Gastrocnemius medialis (tissue), 4 donors: Measurements from ENCODE around the gene ACVR1. TPM values are rescaled to one million over a fixed set of nuclear protein-coding genes. Genes with fewer than 3 reads are reported as not detected.
A peak's percentile ranks its signal among the peaks of the same experiment; 100 is the strongest.

Experiments used
- ATAC-seq, 2 donors: fragments of 150-250 bp; one replicate each; pipeline ENCODE4 v1.9.1; 2016
- DNase-seq, 2 donors: peaks; one replicate each; pipeline ENCODE4 v3.0.0-alpha.2; 2019
- H3K27ac ChIP-seq, 4 donors: fragments of 200-600 bp; sonication (generic); 1 replicate in 1 of 4; 2 replicates in 3 of 4; pipeline ENCODE4 v1.5.1; 2016 to 2018; ENCODE audit warnings: mild to moderate bottlenecking in 2 of 4, moderate library complexity in 1 of 4
- H3K27me3 ChIP-seq, 3 donors: fragments of 200-600 bp; sonication (generic) in 2 of 3; 1 replicate in 1 of 3; 2 replicates in 2 of 3; pipeline versions ENCODE4 v1.5.1 to v1.6.0; 2016 to 2019; ENCODE audit warnings: mild to moderate bottlenecking in 1 of 3, moderate library complexity in 1 of 3
- H3K36me3 ChIP-seq, 2 donors: fragments of 200-600 bp; sonication (generic) in 1 of 2; one replicate each; pipeline ENCODE4 v1.5.1; 2017 to 2018
- H3K4me1 ChIP-seq, 2 donors: fragments of 200-600 bp; sonication (generic) in 1 of 2; one replicate each; pipeline ENCODE4 v1.5.1; 2016 to 2017; ENCODE audit warnings: mild to moderate bottlenecking in 2 of 2
- H3K4me3 ChIP-seq, 4 donors: fragments of 200-600 bp; sonication (generic) in 3 of 4; 1 replicate in 1 of 4; 2 replicates in 3 of 4; pipeline ENCODE4 v1.5.1; 2016 to 2019; ENCODE audit warnings: mild to moderate bottlenecking in 2 of 4
- H3K9me3 ChIP-seq, 3 donors: fragments of 200-600 bp; sonication (generic) in 2 of 3; 1 replicate in 1 of 3; 2 replicates in 2 of 3; pipeline ENCODE4 v1.5.1; 2016 to 2019
- CTCF ChIP-seq, 5 experiments: fragments of 450-650 bp in 3 of 5; fragments of 200-600 bp in 2 of 5; sonication (generic) in 2 of 5; IDR thresholded peaks in 4 of 5; conservative IDR thresholded peaks in 1 of 5; 1 replicate in 4 of 5; 2 replicates in 1 of 5; pipeline ENCODE4 v1.5.1; 2016 to 2019; ENCODE audit warnings: antibody characterized with exemption in 5 of 5, mild to moderate bottlenecking in 3 of 5, moderate library complexity in 3 of 5
- POLR2A ChIP-seq, 2 donors: fragments of 450-650 bp; IDR thresholded peaks; one replicate each; pipeline ENCODE4 v1.6.1; 2017; ENCODE audit warnings: antibody characterized with exemption in 2 of 2, mild to moderate bottlenecking in 2 of 2, moderate library complexity in 2 of 2
- in situ Hi-C, 4 donors: fragments of 200-750 bp; cut with MboI; loops; one replicate each; pipeline versions ENCODE4 v1.15.0 to v1.8.0; 2017; ENCODE audit warnings: low sequenced_read_pairs in 4 of 4
- intact Hi-C: fragments of 100-400 bp; cut with DNase I; formaldehyde crosslinking; loops from one replicate; pipeline ENCODE4 v1.15.1; 2023; ENCODE audit warnings: low total_unique reads
- total RNA-seq, 4 donors: library from RNA; depleted of rRNA; stranded (reverse); fragments of >200 nt; gene quantifications; one replicate each; pipeline versions ENCODE4 v1.1.0 to v1.2.3, GENCODE V29; 2016

The ACVR1 gene
- total RNA-seq, 4 donors from 2014 or later, result 10.8 to 18.4 (median 12.2) TPM

- Histone ChIP-seq H3K4me3 (peak overlapping the region; percentile 3 to 22 (median 10)), H3K4me1 (peaks cover 90 to 91% of the 10 kb centered on the region in 2 donors), H3K9me3 (no peaks in the 10 kb centered on the region), H3K27me3 (no peaks in the 10 kb centered on the region), H3K27ac (peak overlapping the region; percentile 69 to 94 (median 79)), H3K36me3 (peaks cover 0 to 3% of the 10 kb centered on the region in 2 donors)
- in situ Hi-C loops (loop anchor here (5.0 to 10.0 kb wide), 3 partner anchors 88 to 93 kb away; partner anchors contain the start of gene ACVR1 (in 3 of the 4)), intact Hi-C loops (no loop called here)
- DNase-seq, result peak; percentile 32 to 45
- peak; percentile 31 to 42 for ATAC-seq
- TF ChIP-seq CTCF (IDR thresholded peaks at IDR 0.05 in 4 of 5, conservative IDR thresholded peaks at IDR 0.05 in 1 of 5) (no peak), POLR2A (IDR thresholded peaks at IDR 0.05) (no peak)
Observed at GRCh38 chr2:157784169-157784822, 91.8 kb downstream of the ACVR1 start.

GRCh38 chr2:157783245-157783644, 92.9 kb downstream of the ACVR1 start:
- Histone ChIP-seq H3K27ac (peak overlapping the region; percentile 74 to 94 (median 82)), H3K4me1 (peaks cover 80% of the 10 kb centered on the region in 2 donors), H3K4me3 (no peak overlapping the region), H3K9me3 (no peaks in the 10 kb centered on the region), H3K36me3 (peaks cover 0 to 6% of the 10 kb centered on the region in 2 donors), H3K27me3 (no peaks in the 10 kb centered on the region)
- DNase-seq, result no peak
- TF ChIP-seq POLR2A (IDR thresholded peaks at IDR 0.05) (no peak), CTCF (IDR thresholded peaks at IDR 0.05 in 4 of 5, conservative IDR thresholded peaks at IDR 0.05 in 1 of 5) (no peak)
- intact Hi-C loops, result no loop called here
- in situ Hi-C loops, result loop anchor here (5.0 to 10.0 kb wide), 3 partner anchors 89 to 94 kb away; partner anchors contain the start of gene ACVR1 (in 3 of the 4)
- ATAC-seq, result no peak

- intact Hi-C loops, result loop anchor here (1.0 kb wide), 1 partner anchor 94 kb away; the partner anchor contains the start of gene ACVR1
- no peak overlapping the region for H3K4me3 ChIP-seq
- peaks cover 70 to 71% of the 10 kb centered on the region in 2 donors for H3K4me1 ChIP-seq
- ATAC-seq, result peak; percentile 76 to 88
- peaks cover 0 to 13% of the 10 kb centered on the region in 2 donors for H3K36me3 ChIP-seq
- peak overlapping the region; percentile 74 to 94 (median 82) for H3K27ac ChIP-seq
- DNase-seq, result peak; percentile 44 to 73
- H3K9me3 ChIP-seq, result no peaks in the 10 kb centered on the region
- no peak for TF ChIP-seq POLR2A (IDR thresholded peaks at IDR 0.05)
- peak; percentile 40 to 57 (median 50) for TF ChIP-seq CTCF (IDR thresholded peaks at IDR 0.05 in 4 of 5, conservative IDR thresholded peaks at IDR 0.05 in 1 of 5)
- H3K27me3 ChIP-seq, result no peaks in the 10 kb centered on the region
- in situ Hi-C loops, result loop anchor here (5.0 to 10.0 kb wide), 3 partner anchors 90 to 95 kb away; partner anchors contain the start of gene ACVR1 (in 3 of the 4)
Observed at GRCh38 chr2:157782057-157782845, 93.9 kb downstream of the ACVR1 start.

- no peak overlapping the region for H3K27ac ChIP-seq
- peaks cover 0 to 32% of the 10 kb centered on the region in 2 donors for H3K36me3 ChIP-seq
- no peaks in the 10 kb centered on the region for H3K9me3 ChIP-seq
- DNase-seq (no peak), ATAC-seq (no peak)
- in situ Hi-C loops, result loop anchor here (5.0 to 10.0 kb wide), 3 partner anchors 92 to 97 kb away; partner anchors contain the start of gene ACVR1 (in 3 of the 4)
- H3K4me1 ChIP-seq, result peaks cover 50 to 51% of the 10 kb centered on the region in 2 donors
- intact Hi-C loops, result no loop called here
- no peaks in the 10 kb centered on the region for H3K27me3 ChIP-seq
- TF ChIP-seq POLR2A (IDR thresholded peaks at IDR 0.05) (no peak), CTCF (IDR thresholded peaks at IDR 0.05 in 4 of 5, conservative IDR thresholded peaks at IDR 0.05 in 1 of 5) (no peak)
- no peak overlapping the region for H3K4me3 ChIP-seq
Observed at GRCh38 chr2:157780211-157780610, 95.9 kb downstream of the ACVR1 start.
